IPS-20b (cell line): ENCODE data around the gene REC8.

Source experiments
- H3K27ac ChIP-seq: one replicate; pipeline ENCODE4 v1.5.1; 2013; ENCODE audit warnings: low read length
- H3K27me3 ChIP-seq: 2 replicates; pipeline ENCODE4 v1.6.1; 2013; ENCODE audit warnings: mild to moderate bottlenecking, low read length, inconsistent platforms; ENCODE audit not compliant: insufficient read depth
- H3K36me3 ChIP-seq: 2 replicates; pipeline ENCODE4 v1.6.1; 2013; ENCODE audit warnings: low read depth, mild to moderate bottlenecking, inconsistent platforms, low read length, moderate library complexity; ENCODE audit not compliant: insufficient read depth
- H3K4me1 ChIP-seq: 2 replicates; pipeline ENCODE4 v1.6.1; 2013; ENCODE audit warnings: mild to moderate bottlenecking, control low read depth, inconsistent platforms, low read length, moderate library complexity; ENCODE audit not compliant: insufficient read depth
- H3K4me3 ChIP-seq: 2 replicates; pipeline ENCODE4 v1.5.1; 2013; ENCODE audit warnings: mild to moderate bottlenecking, low read length, inconsistent platforms
- H3K9ac ChIP-seq: 2 replicates; pipeline ENCODE4 v1.6.1; 2013; ENCODE audit warnings: low read depth, mild to moderate bottlenecking, inconsistent platforms, low read length, moderate library complexity
- H3K9me3 ChIP-seq: 2 replicates; pipeline ENCODE4 v1.6.1; 2013; ENCODE audit warnings: mild to moderate bottlenecking, low read depth, low read length, inconsistent platforms; ENCODE audit not compliant: insufficient read depth

REC8 gene

DNA sequence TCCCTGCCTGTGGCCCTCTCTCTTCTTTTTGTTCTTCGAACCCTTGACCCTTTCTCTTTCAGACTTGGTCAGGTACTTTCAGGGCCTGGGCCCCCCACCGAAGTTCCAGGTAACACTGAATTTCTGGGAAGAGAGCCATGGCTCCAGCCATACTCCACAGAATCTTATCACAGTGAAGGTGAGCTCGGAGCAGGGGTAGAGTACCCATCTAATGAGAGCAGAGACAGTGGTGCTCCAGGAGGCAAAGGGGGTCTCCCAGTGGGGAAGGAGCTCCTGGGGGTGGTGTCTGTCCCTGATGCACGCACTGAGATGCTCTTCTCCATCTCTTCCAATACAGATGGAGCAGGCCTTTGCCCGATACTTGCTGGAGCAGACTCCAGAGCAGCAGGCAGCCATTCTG, 6.1 kb upstream of the REC8 start:
- no peaks in the 10 kb centered on the region for H3K27me3 ChIP-seq
- no peak overlapping the region for H3K4me3 ChIP-seq
- H3K27ac ChIP-seq, result no peak overlapping the region
- H3K36me3 ChIP-seq, result peaks cover 36% of the 10 kb centered on the region
- H3K4me1 ChIP-seq, result peaks cover 7% of the 10 kb centered on the region; the same call in 1 of the 2 replicates
- H3K9ac ChIP-seq, result no peak overlapping the region
- H3K9me3 ChIP-seq, result no peaks in the 10 kb centered on the region

GRCh38 chr14:24167469-24168114, 4.3 kb upstream of the REC8 start:
- no peak overlapping the region for H3K27ac ChIP-seq
- H3K9me3 ChIP-seq, result no peaks in the 10 kb centered on the region
- no peak overlapping the region for H3K9ac ChIP-seq
- H3K36me3 ChIP-seq, result peaks cover 35% of the 10 kb centered on the region
- no peaks in the 10 kb centered on the region for H3K4me1 ChIP-seq
- H3K4me3 ChIP-seq, result no peak overlapping the region
- no peaks in the 10 kb centered on the region for H3K27me3 ChIP-seq

- H3K9ac ChIP-seq, result no peak overlapping the region
- no peak overlapping the region for H3K27ac ChIP-seq
- no peaks in the 10 kb centered on the region for H3K4me1 ChIP-seq
- no peaks in the 10 kb centered on the region for H3K27me3 ChIP-seq
- H3K4me3 ChIP-seq, result no peak overlapping the region
- no peaks in the 10 kb centered on the region for H3K9me3 ChIP-seq
- no peaks in the 10 kb centered on the region for H3K36me3 ChIP-seq
These were observed 481 bp downstream of the REC8 start for GRCh38 chr14:24172261-24172860.

- Histone ChIP-seq H3K4me1 (no peaks in the 10 kb centered on the region), H3K36me3 (no peaks in the 10 kb centered on the region), H3K27me3 (no peaks in the 10 kb centered on the region), H3K9me3 (no peaks in the 10 kb centered on the region), H3K4me3 (no peak overlapping the region), H3K9ac (no peak overlapping the region), H3K27ac (no peak overlapping the region)
These were observed 996 bp downstream of the REC8 start for GRCh38 chr14:24172871-24173281.

DNA sequence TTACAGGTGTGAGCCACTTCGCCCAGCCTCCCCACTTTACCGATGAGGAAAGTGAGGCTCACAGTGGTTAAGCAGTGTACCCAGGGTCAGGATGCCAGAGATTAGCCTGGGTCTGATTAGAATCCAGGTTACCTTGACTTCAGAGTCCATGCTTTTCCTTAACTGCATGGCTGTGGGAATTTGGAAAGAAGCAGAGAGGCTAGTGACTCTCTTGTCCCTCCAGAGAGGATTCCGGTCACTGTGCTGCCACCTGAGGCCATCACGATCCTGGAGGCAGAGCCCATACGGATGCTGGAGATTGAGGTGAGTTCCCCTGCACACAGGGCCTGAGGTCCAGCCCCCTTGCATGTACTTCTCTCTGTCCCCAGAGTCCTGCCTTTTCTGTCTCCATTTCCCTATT, 4.7 kb downstream of the REC8 start:
- Histone ChIP-seq H3K27me3 (no peaks in the 10 kb centered on the region), H3K4me1 (no peaks in the 10 kb centered on the region), H3K4me3 (no peak overlapping the region), H3K36me3 (peaks cover 31% of the 10 kb centered on the region), H3K9me3 (no peaks in the 10 kb centered on the region), H3K9ac (no peak overlapping the region), H3K27ac (no peak overlapping the region)

DNA sequence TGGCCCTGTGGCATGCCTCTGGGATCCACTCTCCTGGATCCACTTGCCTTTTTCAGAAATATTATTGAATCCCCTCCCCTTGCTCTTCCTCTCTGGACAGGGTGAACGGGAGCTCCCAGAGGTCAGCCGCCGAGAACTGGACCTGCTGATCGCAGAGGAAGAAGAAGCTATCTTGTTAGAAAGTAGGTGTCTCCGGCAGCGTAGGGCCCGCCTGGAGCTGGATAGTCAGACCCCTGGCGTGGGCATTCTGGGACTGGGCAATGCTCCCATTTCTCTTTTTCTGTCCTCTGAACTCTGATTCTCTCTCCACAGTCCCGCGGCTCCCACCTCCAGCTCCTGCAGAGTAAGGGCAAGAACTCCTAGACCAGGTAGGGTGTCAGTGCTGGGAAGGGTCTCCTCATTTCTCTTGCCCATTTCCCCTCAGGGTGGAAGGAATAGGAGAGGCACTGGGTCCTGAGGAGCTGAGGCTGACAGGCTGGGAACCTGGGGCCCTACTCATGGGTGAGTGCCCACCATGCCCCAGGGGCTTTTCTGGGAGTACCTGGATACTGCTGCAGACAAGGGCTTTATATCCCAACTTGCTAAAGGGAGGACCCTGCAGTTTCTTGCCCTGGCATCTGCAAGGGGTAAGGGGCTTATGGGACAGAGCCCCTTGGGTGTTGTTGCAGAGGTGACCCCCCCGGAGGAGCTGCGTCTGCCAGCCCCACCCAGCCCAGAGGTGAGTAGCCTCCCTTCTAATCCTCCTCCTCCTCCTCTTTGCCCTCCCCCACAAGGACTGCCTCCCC, 5.4 kb downstream of the REC8 start:
- no peaks in the 10 kb centered on the region for H3K4me1 ChIP-seq
- H3K27me3 ChIP-seq, result no peaks in the 10 kb centered on the region
- no peak overlapping the region for H3K9ac ChIP-seq
- no peak overlapping the region for H3K27ac ChIP-seq
- no peak overlapping the region for H3K4me3 ChIP-seq
- peaks cover 37% of the 10 kb centered on the region for H3K36me3 ChIP-seq
- no peaks in the 10 kb centered on the region for H3K9me3 ChIP-seq

DNA sequence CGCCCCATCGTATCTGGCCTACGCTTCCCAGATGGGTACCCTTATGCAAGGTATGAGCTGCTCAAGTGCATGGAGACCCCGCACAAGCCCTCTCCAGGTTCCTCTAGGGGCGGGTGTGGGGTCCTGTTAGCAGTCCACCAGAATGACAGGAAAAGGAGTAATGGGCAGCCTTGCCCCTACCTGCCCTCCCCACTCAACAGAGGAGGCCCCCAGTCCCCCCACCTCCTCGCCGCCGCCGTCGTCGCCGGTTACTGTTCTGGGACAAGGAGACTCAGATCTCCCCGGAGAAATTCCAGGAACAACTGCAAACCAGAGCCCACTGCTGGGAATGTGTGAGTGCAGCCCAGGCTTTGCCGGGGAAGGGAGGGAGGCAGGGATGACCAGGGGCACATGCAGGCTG, 6.0 kb downstream of the REC8 start:
- no peaks in the 10 kb centered on the region for H3K9me3 ChIP-seq
- no peak overlapping the region for H3K27ac ChIP-seq
- H3K9ac ChIP-seq, result no peak overlapping the region
- peaks cover 44% of the 10 kb centered on the region for H3K36me3 ChIP-seq
- no peaks in the 10 kb centered on the region for H3K27me3 ChIP-seq
- no peaks in the 10 kb centered on the region for H3K4me1 ChIP-seq
- no peak overlapping the region for H3K4me3 ChIP-seq

- no peaks in the 10 kb centered on the region for H3K27me3 ChIP-seq
- H3K36me3 ChIP-seq, result peaks cover 51% of the 10 kb centered on the region
- no peaks in the 10 kb centered on the region for H3K4me1 ChIP-seq
- no peak overlapping the region for H3K27ac ChIP-seq
- H3K4me3 ChIP-seq, result no peak overlapping the region
- no peak overlapping the region for H3K9ac ChIP-seq
- H3K9me3 ChIP-seq, result no peaks in the 10 kb centered on the region
These were observed 6.7 kb downstream of the REC8 start for GRCh38 chr14:24178399-24179178.

DNA sequence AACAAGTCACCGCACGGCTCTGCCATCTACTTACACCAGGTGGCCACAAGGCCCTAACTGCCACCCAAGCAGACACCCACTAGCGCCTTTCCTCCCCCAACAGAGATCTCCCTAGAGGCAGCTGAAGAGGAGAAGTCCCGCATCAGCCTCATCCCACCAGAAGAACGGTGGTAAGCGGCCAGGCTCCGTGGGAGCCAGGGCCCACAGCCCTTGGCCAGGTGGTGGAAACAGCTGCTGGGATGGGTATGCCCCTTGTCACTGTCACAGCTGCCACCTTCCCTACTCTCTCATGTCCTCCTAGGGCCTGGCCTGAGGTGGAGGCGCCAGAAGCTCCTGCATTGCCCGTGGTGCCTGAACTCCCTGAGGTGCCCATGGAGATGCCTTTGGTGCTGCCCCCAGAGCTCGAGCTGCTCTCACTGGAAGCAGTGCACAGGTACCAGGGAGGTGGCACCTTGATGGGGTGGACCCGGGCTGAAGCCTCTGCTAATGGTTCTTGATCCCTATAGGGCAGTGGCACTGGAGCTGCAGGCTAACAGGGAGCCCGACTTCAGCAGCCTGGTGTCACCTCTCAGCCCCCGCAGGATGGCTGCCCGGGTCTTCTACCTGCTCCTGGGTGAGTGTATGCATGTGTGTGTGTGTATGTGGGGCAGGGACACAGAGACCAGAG, 7.5 kb downstream of the REC8 start:
- Histone ChIP-seq H3K36me3 (peaks cover 58% of the 10 kb centered on the region), H3K4me1 (no peaks in the 10 kb centered on the region), H3K27me3 (no peaks in the 10 kb centered on the region), H3K27ac (no peak overlapping the region), H3K4me3 (no peak overlapping the region), H3K9me3 (no peaks in the 10 kb centered on the region), H3K9ac (no peak overlapping the region)

GRCh38 chr14:24179961-24180796, 8.3 kb downstream of the REC8 start:
- Histone ChIP-seq H3K4me1 (no peaks in the 10 kb centered on the region), H3K27me3 (no peaks in the 10 kb centered on the region), H3K9me3 (no peaks in the 10 kb centered on the region), H3K4me3 (no peak overlapping the region), H3K36me3 (peaks cover 66% of the 10 kb centered on the region), H3K9ac (no peak overlapping the region), H3K27ac (no peak overlapping the region)
